RWPE2 (cell line): Measurements from ENCODE around the gene IL31RA.
A peak's percentile ranks its signal among the peaks of the same experiment; 100 is the strongest.

Source experiments
- ATAC-seq: fragments of 200-7000 bp; cut with Tn5 transposase; 3 replicates; pipeline ENCODE4 v1.9.1; 2021; ENCODE audit warnings: low read depth
- DNase-seq: peaks from one replicate; pipeline ENCODE4 v3.0.0-alpha.2; 2020; ENCODE audit warnings: low spot score
- H3K27ac ChIP-seq: fragments of 450-650 bp; 2 replicates; pipeline ENCODE4 v1.5.1; 2017; ENCODE audit warnings: mild to moderate bottlenecking; ENCODE audit not compliant: poor library complexity, severe bottlenecking
- H3K27me3 ChIP-seq: fragments of 250-450 bp; sonication (Bioruptor Pico); 2 replicates; pipeline ENCODE4 v1.5.1; 2021; ENCODE audit warnings: mild to moderate bottlenecking, moderate library complexity; ENCODE audit not compliant: insufficient read depth, poor library complexity, severe bottlenecking
- H3K36me3 ChIP-seq: fragments of 250-450 bp; sonication (Bioruptor Pico); 2 replicates; pipeline ENCODE4 v1.5.1; 2020; ENCODE audit warnings: low read depth, mild to moderate bottlenecking, moderate library complexity
- H3K4me1 ChIP-seq: fragments of 250-450 bp; sonication (Bioruptor Pico); 2 replicates; pipeline ENCODE4 v1.5.1; 2021; ENCODE audit warnings: mild to moderate bottlenecking, moderate library complexity; ENCODE audit not compliant: insufficient read depth, poor library complexity, severe bottlenecking
- H3K4me3 ChIP-seq: fragments of 250-450 bp; sonication (Bioruptor Pico); 2 replicates; pipeline ENCODE4 v1.5.1; 2021; ENCODE audit warnings: mild to moderate bottlenecking, moderate library complexity; ENCODE audit not compliant: severe bottlenecking
- H3K9me3 ChIP-seq: fragments of 250-450 bp; sonication (Bioruptor Pico); 2 replicates; pipeline ENCODE4 v1.5.1; 2021; ENCODE audit warnings: mild to moderate bottlenecking, moderate library complexity; ENCODE audit not compliant: severe bottlenecking
- TF ChIP-seq, protein P1 (sequence below): fragments of 450-650 bp; IDR thresholded peaks from one replicate; pipeline ENCODE4 v1.5.1; 2017; ENCODE audit warnings: mild to moderate bottlenecking, moderate library complexity; ENCODE audit not compliant: poor library complexity, severe bottlenecking

IL31RA gene

DNA sequence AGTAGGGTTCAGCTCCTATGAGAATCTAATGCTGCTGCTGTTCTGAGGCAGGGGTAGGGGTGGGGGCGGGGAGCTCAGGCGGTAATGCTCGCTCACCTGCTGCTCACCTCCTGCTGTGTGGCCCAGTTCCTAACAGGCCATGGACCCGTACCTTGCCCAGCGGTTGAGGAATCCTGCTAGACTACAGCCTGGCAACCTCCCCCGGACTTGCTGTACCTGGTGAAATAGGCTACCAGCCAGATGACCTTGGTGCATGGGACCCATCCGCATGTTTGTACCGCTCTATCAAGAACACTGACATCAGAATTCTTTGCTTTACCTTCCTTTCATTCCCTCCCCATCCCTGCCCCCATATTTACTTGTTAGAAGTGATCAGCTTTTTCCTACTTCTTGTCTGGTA lies 15.3 kb downstream of the IL31RA start:
- peaks cover 22% of the 10 kb centered on the region for H3K4me1 ChIP-seq
- H3K4me3 ChIP-seq: no peak overlapping the region
- no peak overlapping the region for H3K27ac ChIP-seq
- H3K9me3 ChIP-seq: no peaks in the 10 kb centered on the region
- H3K27me3 ChIP-seq: no peaks in the 10 kb centered on the region
- TF ChIP-seq, protein P1, sequence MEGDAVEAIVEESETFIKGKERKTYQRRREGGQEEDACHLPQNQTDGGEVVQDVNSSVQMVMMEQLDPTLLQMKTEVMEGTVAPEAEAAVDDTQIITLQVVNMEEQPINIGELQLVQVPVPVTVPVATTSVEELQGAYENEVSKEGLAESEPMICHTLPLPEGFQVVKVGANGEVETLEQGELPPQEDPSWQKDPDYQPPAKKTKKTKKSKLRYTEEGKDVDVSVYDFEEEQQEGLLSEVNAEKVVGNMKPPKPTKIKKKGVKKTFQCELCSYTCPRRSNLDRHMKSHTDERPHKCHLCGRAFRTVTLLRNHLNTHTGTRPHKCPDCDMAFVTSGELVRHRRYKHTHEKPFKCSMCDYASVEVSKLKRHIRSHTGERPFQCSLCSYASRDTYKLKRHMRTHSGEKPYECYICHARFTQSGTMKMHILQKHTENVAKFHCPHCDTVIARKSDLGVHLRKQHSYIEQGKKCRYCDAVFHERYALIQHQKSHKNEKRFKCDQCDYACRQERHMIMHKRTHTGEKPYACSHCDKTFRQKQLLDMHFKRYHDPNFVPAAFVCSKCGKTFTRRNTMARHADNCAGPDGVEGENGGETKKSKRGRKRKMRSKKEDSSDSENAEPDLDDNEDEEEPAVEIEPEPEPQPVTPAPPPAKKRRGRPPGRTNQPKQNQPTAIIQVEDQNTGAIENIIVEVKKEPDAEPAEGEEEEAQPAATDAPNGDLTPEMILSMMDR: no peak
- DNase-seq (no peak), ATAC-seq (no peak)
- no peaks in the 10 kb centered on the region for H3K36me3 ChIP-seq

DNA sequence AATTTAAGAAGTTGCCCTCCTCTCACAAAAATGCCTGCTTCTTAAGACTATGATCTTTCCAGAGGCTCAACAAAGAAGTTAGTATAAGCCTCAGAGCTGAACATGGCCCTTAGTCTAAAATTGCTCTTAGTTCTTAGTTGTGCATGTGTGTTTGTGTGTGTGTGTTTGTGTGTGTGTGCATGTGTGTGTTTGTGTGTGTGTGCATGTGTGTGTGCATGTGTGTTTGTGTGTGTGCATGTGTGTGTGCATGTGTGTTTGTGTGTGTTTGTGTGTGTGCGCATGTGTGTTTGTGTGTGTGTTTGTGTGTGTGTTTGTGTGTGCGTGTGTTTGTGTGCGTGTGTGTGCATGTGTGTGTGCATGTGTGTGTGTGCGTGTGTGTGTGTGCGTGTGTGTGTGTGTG lies 15.8 kb downstream of the IL31RA start:
- Histone ChIP-seq H3K9me3 (no peaks in the 10 kb centered on the region), H3K27me3 (no peaks in the 10 kb centered on the region), H3K27ac (no peak overlapping the region), H3K4me1 (peaks cover 22% of the 10 kb centered on the region), H3K4me3 (no peak overlapping the region), H3K36me3 (no peaks in the 10 kb centered on the region)
- ATAC-seq: no peak
- DNase-seq: no peak
- TF ChIP-seq, protein P1: no peak

DNA sequence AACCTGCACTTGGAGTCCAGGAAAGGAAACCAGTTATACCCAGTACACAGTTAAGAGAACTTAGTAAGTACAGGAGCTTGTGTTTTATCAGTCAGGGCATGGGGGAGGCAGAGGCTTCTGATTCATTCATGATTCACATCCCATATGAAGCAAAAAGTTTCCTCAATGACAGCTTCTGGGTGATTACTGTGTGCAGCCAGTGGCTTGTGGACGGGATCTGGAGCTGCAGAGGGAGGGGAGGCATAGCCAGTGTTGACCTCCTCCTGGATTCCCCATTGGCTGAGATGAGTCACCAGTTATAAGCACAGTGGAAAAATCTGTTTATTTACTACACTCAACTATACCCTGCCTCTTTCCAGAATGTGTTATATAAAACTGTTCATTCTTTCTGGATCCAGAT lies 17.7 kb downstream of the IL31RA start:
- TF ChIP-seq, protein P1: no peak
- peak; percentile 99 for ATAC-seq

DNA sequence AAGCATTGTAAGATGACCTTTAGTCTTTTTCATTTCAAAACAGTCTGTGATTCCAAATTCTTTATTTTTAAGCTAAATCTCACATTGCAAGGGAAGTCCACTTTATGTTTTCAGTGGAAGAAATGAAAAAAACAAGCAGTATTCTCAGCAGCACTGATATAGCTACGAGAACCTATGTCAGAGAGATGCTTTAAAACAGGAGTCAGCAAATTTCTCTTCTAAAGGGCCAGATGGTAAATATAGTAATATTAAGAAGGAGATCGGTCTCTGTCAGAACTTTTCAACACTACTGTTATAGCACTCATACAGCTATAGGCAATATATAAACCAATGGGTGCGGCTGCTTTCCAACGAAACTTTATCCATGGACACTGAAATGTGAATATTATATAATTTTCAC lies 18.7 kb downstream of the IL31RA start:
- DNase-seq: no peak
- H3K27me3 ChIP-seq: no peaks in the 10 kb centered on the region
- no peaks in the 10 kb centered on the region for H3K36me3 ChIP-seq
- ATAC-seq: no peak
- no peaks in the 10 kb centered on the region for H3K9me3 ChIP-seq
- TF ChIP-seq, protein P1: no peak
- H3K4me3 ChIP-seq: no peak overlapping the region
- peak overlapping the region; percentile 92 for H3K27ac ChIP-seq
- peaks cover 22% of the 10 kb centered on the region for H3K4me1 ChIP-seq

More for the DNA sequence above, 17.7 kb downstream of the IL31RA start:
- no peaks in the 10 kb centered on the region for H3K9me3 ChIP-seq
- H3K27me3 ChIP-seq: no peaks in the 10 kb centered on the region
- peaks cover 22% of the 10 kb centered on the region for H3K4me1 ChIP-seq
- no peaks in the 10 kb centered on the region for H3K36me3 ChIP-seq
- H3K27ac ChIP-seq: peak overlapping the region; percentile 92
- DNase-seq: peak; percentile 93
- H3K4me3 ChIP-seq: no peak overlapping the region

DNA sequence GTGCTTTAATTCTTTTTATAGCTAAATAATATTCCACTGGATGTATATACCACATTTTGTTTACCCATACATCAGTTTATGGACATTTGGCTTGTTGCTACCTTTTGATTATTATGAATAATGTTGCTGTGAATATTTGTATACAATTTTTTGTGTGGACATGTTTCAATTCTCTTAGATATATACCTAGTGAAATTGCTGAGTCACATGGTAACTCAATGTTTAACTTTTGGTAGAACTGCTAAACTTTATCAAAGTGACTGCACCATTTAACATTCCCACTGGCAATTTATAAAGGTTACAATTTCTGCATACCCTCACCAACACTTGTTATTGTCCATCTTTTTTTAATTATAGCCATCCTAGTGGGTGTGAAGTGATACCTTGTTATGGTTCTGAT lies 22.1 kb downstream of the IL31RA start:
- Histone ChIP-seq H3K9me3 (peaks cover 4% of the 10 kb centered on the region), H3K4me3 (no peak overlapping the region), H3K27ac (no peak overlapping the region), H3K36me3 (no peaks in the 10 kb centered on the region), H3K27me3 (no peaks in the 10 kb centered on the region), H3K4me1 (peaks cover 14% of the 10 kb centered on the region)
- TF ChIP-seq, protein P1: no peak
- DNase-seq (no peak), ATAC-seq (no peak)
